Measurements from ENCODE around the gene CLNK. TPM values are rescaled to one million over a fixed set of nuclear protein-coding genes. Genes with fewer than 3 reads are reported as not detected.

Gene CLNK
- total RNA-seq, 1 donor from 2014 or later = not detected

DNA sequence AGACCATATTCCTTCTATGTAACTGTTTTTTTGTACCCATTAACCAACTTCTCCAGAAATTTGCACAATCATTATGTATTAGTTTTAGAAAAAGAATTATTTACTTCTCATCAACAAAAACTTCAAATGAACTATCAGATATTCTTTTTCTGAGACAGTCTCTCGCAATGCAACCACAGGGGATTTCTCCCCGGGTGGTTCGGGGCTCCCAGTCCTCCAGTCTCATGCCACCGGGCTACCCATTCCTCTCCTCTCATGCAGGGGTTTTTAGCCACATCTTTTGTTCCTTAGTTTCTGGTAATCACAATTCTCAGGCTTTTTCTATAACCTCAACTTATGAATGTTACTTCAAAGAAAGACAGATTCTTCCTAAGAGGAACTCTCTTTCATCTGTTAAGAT, 46.6 kb upstream of the CLNK start:
- H3K36me3 ChIP-seq = no peaks in the 10 kb centered on the region
- no peaks in the 10 kb centered on the region for H3K4me1 ChIP-seq
- intact Hi-C loops (cut with DNase I) = no loop called here
- DNase-seq (ENCODE audit: extremely low spot score in 2 of 2) = no peak
- H3K4me3 ChIP-seq = no peak overlapping the region
- no peak overlapping the region for H3K27ac ChIP-seq
- H3K9me3 ChIP-seq = no peaks in the 10 kb centered on the region
- no peaks in the 10 kb centered on the region for H3K27me3 ChIP-seq
- no peak for TF ChIP-seq POLR2AphosphoS5 (IDR thresholded peaks at IDR 0.05; ENCODE audit: insufficient read depth in 1 of 2, low read depth in 1 of 2)

DNA sequence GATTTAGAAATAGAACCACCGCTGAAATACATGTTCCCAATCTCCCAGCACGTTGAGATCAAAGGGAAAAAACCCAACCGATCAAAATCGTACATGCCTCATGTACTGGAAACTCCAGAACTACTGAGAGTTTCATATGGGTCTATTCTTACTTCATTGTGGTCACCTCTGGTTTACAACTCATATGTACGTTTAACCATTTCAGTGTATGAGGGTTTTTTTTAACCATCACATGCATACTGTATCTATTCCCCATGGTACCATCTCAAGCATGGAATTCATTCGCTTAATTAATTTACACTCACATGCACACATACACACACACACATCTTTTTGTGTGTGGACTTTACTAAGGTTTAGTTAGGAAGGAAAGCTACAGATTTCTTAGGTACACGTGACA, 46.0 kb upstream of the CLNK start:
- no peak for DNase-seq (ENCODE audit: extremely low spot score in 2 of 2)
- H3K4me3 ChIP-seq = no peak overlapping the region
- H3K9me3 ChIP-seq = no peaks in the 10 kb centered on the region
- no peaks in the 10 kb centered on the region for H3K27me3 ChIP-seq
- no peak overlapping the region for H3K27ac ChIP-seq
- no peaks in the 10 kb centered on the region for H3K4me1 ChIP-seq
- no peak for TF ChIP-seq POLR2A (IDR thresholded peaks at IDR 0.05)
- no peak for TF ChIP-seq CTCF (IDR thresholded peaks at IDR 0.05)
- no peak for TF ChIP-seq POLR2AphosphoS5 (IDR thresholded peaks at IDR 0.05; ENCODE audit: insufficient read depth in 1 of 2, low read depth in 1 of 2)
- intact Hi-C loops (cut with DNase I) = no loop called here
- H3K36me3 ChIP-seq = no peaks in the 10 kb centered on the region

GRCh38 chr4:10730019-10730418, 45.5 kb upstream of the CLNK start:
- Histone ChIP-seq H3K4me1 (no peaks in the 10 kb centered on the region), H3K4me3 (no peak overlapping the region), H3K9me3 (no peaks in the 10 kb centered on the region), H3K27ac (no peak overlapping the region), H3K27me3 (no peaks in the 10 kb centered on the region), H3K36me3 (no peaks in the 10 kb centered on the region)
- TF ChIP-seq POLR2AphosphoS5 (IDR thresholded peaks at IDR 0.05; ENCODE audit: insufficient read depth in 1 of 2, low read depth in 1 of 2) = no peak
- TF ChIP-seq CTCF (IDR thresholded peaks at IDR 0.05) = no peak
- TF ChIP-seq POLR2A (IDR thresholded peaks at IDR 0.05) = no peak
- no peak for DNase-seq (ENCODE audit: extremely low spot score in 2 of 2)
- intact Hi-C loops (cut with DNase I) = no loop called here

DNA sequence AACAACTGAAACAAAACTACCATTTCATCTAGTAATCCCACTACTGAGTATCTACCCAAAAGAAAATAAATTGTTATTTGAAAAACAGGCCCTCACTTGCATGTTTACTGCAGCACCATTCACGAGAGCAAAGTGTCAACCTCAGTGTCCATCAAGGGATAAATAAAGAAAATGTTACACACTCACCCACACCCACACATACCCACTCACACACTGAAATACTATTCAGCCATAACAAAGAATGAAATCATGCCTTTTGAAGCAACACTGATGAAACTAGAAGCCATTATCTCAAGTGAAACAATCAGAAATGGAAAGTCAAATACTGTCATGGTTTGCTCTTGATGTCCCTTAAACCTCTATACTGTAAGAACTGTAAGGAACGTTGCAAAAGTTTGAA, 44.8 kb upstream of the CLNK start:
- no peaks in the 10 kb centered on the region for H3K27me3 ChIP-seq
- H3K9me3 ChIP-seq = no peaks in the 10 kb centered on the region
- intact Hi-C loops (cut with DNase I) = no loop called here
- no peaks in the 10 kb centered on the region for H3K36me3 ChIP-seq
- no peak for DNase-seq (ENCODE audit: extremely low spot score in 2 of 2)
- H3K27ac ChIP-seq = no peak overlapping the region
- no peak for TF ChIP-seq POLR2AphosphoS5 (IDR thresholded peaks at IDR 0.05; ENCODE audit: insufficient read depth in 1 of 2, low read depth in 1 of 2)
- TF ChIP-seq CTCF (IDR thresholded peaks at IDR 0.05) = no peak
- TF ChIP-seq POLR2A (IDR thresholded peaks at IDR 0.05) = no peak
- no peak overlapping the region for H3K4me3 ChIP-seq
- H3K4me1 ChIP-seq = no peaks in the 10 kb centered on the region

- no peaks in the 10 kb centered on the region for H3K4me1 ChIP-seq
Observed at GRCh38 chr4:10728016-10728415, 43.4 kb upstream of the CLNK start.

More at GRCh38 chr4:10728016-10728415, 43.4 kb upstream of the CLNK start:
- no peaks in the 10 kb centered on the region for H3K27me3 ChIP-seq
- H3K27ac ChIP-seq = no peak overlapping the region
- TF ChIP-seq POLR2A (IDR thresholded peaks at IDR 0.05) = no peak
- TF ChIP-seq CTCF (IDR thresholded peaks at IDR 0.05) = no peak
- TF ChIP-seq POLR2AphosphoS5 (IDR thresholded peaks at IDR 0.05; ENCODE audit: insufficient read depth in 1 of 2, low read depth in 1 of 2) = no peak
- DNase-seq (ENCODE audit: extremely low spot score in 2 of 2) = no peak
- no peaks in the 10 kb centered on the region for H3K9me3 ChIP-seq
- no peak overlapping the region for H3K4me3 ChIP-seq
- H3K36me3 ChIP-seq = no peaks in the 10 kb centered on the region
- intact Hi-C loops (cut with DNase I) = no loop called here
